ENCODE results near the gene ELOA2.
"Not testable (repeated sequence)": the region's sequence is repeated elsewhere in the genome, so short reads cannot be mapped to it uniquely, and the experiment has no call there.

- not testable (repeated sequence) for TF ChIP-seq CTCF, POLR2A (IDR thresholded peaks at IDR 0.05)
Measured at GRCh38 chr18:47030887-47031286, 4.5 kb downstream of the ELOA2 start.

All from ovary (tissue), 3 donors.